ENCODE results near the gene ZNF335.

ZNF335 gene

GRCh38 chr20:45951925-45952834 lies 19.8 kb downstream of the ZNF335 start:
- DNase-seq (ENCODE audit: low spot score): no peak

GRCh38 chr20:45950330-45950646 lies 21.7 kb downstream of the ZNF335 start:
- DNase-seq (ENCODE audit: low spot score): no peak

GRCh38 chr20:45949542-45950329 lies 22.3 kb downstream of the ZNF335 start:
- DNase-seq (ENCODE audit: low spot score): no peak

- DNase-seq (ENCODE audit: low spot score): no peak
Observed at GRCh38 chr20:45948742-45949541, 23.1 kb downstream of the ZNF335 start.

- no peak for DNase-seq (ENCODE audit: low spot score)
Observed at GRCh38 chr20:45948261-45948733, 23.7 kb downstream of the ZNF335 start.

- no peak for DNase-seq (ENCODE audit: low spot score)
Observed at GRCh38 chr20:45947110-45947866, 24.7 kb downstream of the ZNF335 start.

GRCh38 chr20:45946149-45946970 lies 25.6 kb downstream of the ZNF335 start:
- peak; percentile 52 for DNase-seq (ENCODE audit: low spot score)

GRCh38 chr20:45945678-45946148 lies 26.3 kb downstream of the ZNF335 start:
- DNase-seq (ENCODE audit: low spot score): no peak

- DNase-seq (ENCODE audit: low spot score): no peak
Observed at GRCh38 chr20:45944965-45945677, 26.9 kb downstream of the ZNF335 start.

- DNase-seq (ENCODE audit: low spot score): peak; percentile 73
Observed at GRCh38 chr20:45944151-45944964, 27.6 kb downstream of the ZNF335 start.

GRCh38 chr20:45943613-45944012 lies 28.4 kb downstream of the ZNF335 start:
- DNase-seq (ENCODE audit: low spot score): no peak

- no peak for DNase-seq (ENCODE audit: low spot score)
Observed at GRCh38 chr20:45940469-45940868, 31.5 kb downstream of the ZNF335 start.

- no peak for DNase-seq (ENCODE audit: low spot score)
Observed at GRCh38 chr20:45940053-45940452, 31.9 kb downstream of the ZNF335 start.

- no peak for DNase-seq (ENCODE audit: low spot score)
Observed at GRCh38 chr20:45938727-45939438, 33.1 kb downstream of the ZNF335 start.

GRCh38 chr20:45937765-45938164 lies 34.2 kb downstream of the ZNF335 start:
- DNase-seq (ENCODE audit: low spot score): peak; percentile 29

- no peak for DNase-seq (ENCODE audit: low spot score)
Observed at GRCh38 chr20:45935416-45936046, 36.5 kb downstream of the ZNF335 start.

- peak; percentile 98 for DNase-seq (ENCODE audit: low spot score)
Observed at GRCh38 chr20:45934586-45935415, 37.2 kb downstream of the ZNF335 start, which contains the start of gene PCIF1. Gene PCIF1 (plus strand): TSS chr20:45934683. CDS start chr20:45939000, 4,317 bp downstream.
